Raji (cell line): ENCODE results near the gene ALG1.

Source experiments
- POLR2A ChIP-seq: IDR thresholded peaks from 2 replicates; pipeline ENCODE4 v1.6.1; 2011; ENCODE audit warnings: low read depth, low read length, control low read depth; ENCODE audit not compliant: insufficient read depth

Gene ALG1

GRCh38 chr16:5062790-5063765, 8.6 kb upstream of the ALG1 start:
- TF ChIP-seq POLR2A = no peak

- no peak for TF ChIP-seq POLR2A
These were observed 6.7 kb upstream of the ALG1 start for GRCh38 chr16:5064915-5065314.

- no peak for TF ChIP-seq POLR2A
These were observed 6.3 kb upstream of the ALG1 start for GRCh38 chr16:5065326-5065725.

GRCh38 chr16:5065813-5066212, 5.8 kb upstream of the ALG1 start, which contains the start of gene C16orf89:
TSS of gene C16orf89 (minus strand) at chr16:5065956. CDS start at chr16:5065908, 48 bp downstream.
- TF ChIP-seq POLR2A = no peak

GRCh38 chr16:5066511-5066910, 5.1 kb upstream of the ALG1 start:
- TF ChIP-seq POLR2A = no peak

GRCh38 chr16:5069048-5069447, 2.6 kb upstream of the ALG1 start:
- TF ChIP-seq POLR2A = no peak

GRCh38 chr16:5069854-5070253, 1.8 kb upstream of the ALG1 start:
- TF ChIP-seq POLR2A = no peak

GRCh38 chr16:5070431-5071186, 1.0 kb upstream of the ALG1 start:
- TF ChIP-seq POLR2A = no peak

GRCh38 chr16:5071341-5071680, 332 bp upstream of the ALG1 start:
- TF ChIP-seq POLR2A = no peak

- no peak for TF ChIP-seq POLR2A
These were observed 963 bp downstream of the ALG1 start for GRCh38 chr16:5072334-5073278.

GRCh38 chr16:5073279-5073629, 1.6 kb downstream of the ALG1 start:
- no peak for TF ChIP-seq POLR2A

- no peak for TF ChIP-seq POLR2A
These were observed 4.0 kb downstream of the ALG1 start for GRCh38 chr16:5075637-5076036.

- TF ChIP-seq POLR2A = no peak
These were observed 5.7 kb downstream of the ALG1 start for GRCh38 chr16:5077304-5077703.

- no peak for TF ChIP-seq POLR2A
These were observed 7.0 kb downstream of the ALG1 start for GRCh38 chr16:5078626-5079025.

GRCh38 chr16:5097470-5098220, 26.0 kb downstream of the ALG1 start, which contains the start of gene EEF2KMT:
TSS of gene EEF2KMT (minus strand) at chr16:5097795. CDS start at chr16:5097739, 56 bp downstream.
- peak; percentile 48 for TF ChIP-seq POLR2A
